Mesothelial cell of epicardium (in vitro differentiated cells): Measurements from ENCODE around the gene SS18L1. TPM values are rescaled to one million over a fixed set of nuclear protein-coding genes. Genes with fewer than 3 reads are reported as not detected.
"Not testable (repeated sequence)": the region's sequence is repeated elsewhere in the genome, so short reads cannot be mapped to it uniquely, and the experiment has no call there.

Experiments
- DNase-seq, 2 experiments: peaks; one replicate each; pipeline ENCODE4 v3.0.0; 2021; ENCODE audit warnings: low spot score in 2 of 2; ENCODE audit not compliant: unreplicated experiment in 2 of 2
- H3K27ac Mint-ChIP-seq: 2 replicates; pipeline ENCODE4 v1.8.0; 2021; ENCODE audit warnings: mixed read lengths
- H3K27me3 Mint-ChIP-seq: 2 replicates; pipeline ENCODE4 v1.8.0; 2021; ENCODE audit warnings: low read depth, mixed read lengths
- H3K36me3 Mint-ChIP-seq: 2 replicates; pipeline ENCODE4 v1.8.0; 2021; ENCODE audit warnings: mixed read lengths
- H3K4me1 Mint-ChIP-seq: 2 replicates; pipeline ENCODE4 v1.8.0; 2021; ENCODE audit warnings: mixed read lengths
- H3K4me3 Mint-ChIP-seq: 2 replicates; pipeline ENCODE4 v1.8.0; 2021; ENCODE audit warnings: mild to moderate bottlenecking, moderate library complexity, mixed read lengths
- H3K9me3 Mint-ChIP-seq: 2 replicates; pipeline ENCODE4 v1.8.0; 2021; ENCODE audit warnings: mixed read lengths
- total RNA-seq: library from RNA; stranded (reverse); gene quantifications from 3 replicates; pipeline ENCODE4 v1.2.1, GENCODE V29; 2021
- TF ChIP-seq, protein P1 (sequence below): fragments of 200-600 bp; sonication (generic); IDR thresholded peaks from one replicate; pipeline ENCODE4 v1.5.0; 2021; ENCODE audit warnings: antibody characterized with exemption; ENCODE audit not compliant: unreplicated experiment

Gene SS18L1
- total RNA-seq, 1 donor from 2014 or later, result 27.5 TPM

DNA sequence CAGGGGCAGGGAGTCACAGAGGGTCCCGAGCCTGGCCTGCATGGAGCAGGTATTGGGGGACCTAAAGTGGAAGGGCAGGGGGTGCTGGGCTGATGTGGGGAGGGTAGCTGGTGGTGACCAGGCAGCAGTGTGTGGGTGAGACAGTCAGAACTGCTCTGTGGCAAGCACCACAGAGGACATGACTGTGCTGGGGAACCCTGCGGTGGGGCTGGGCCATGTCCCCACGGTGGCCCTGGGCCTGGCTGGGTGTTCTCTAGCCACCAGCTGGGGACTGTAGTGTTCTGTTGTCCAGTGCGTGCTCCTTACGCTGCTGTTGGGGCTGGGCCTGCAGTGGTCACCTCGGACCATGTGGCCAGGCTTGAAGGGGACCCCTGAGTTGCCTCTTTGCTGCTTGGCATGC lies 3.6 kb downstream of the SS18L1 start:
- Mint-ChIP-seq H3K4me1 (peaks cover 38% of the 10 kb centered on the region), H3K27ac (no peak overlapping the region), H3K36me3 (peaks cover under 1% of the 10 kb centered on the region), H3K27me3 (no peaks in the 10 kb centered on the region), H3K9me3 (no peaks in the 10 kb centered on the region), H3K4me3 (no peak overlapping the region)
- TF ChIP-seq, protein P1, sequence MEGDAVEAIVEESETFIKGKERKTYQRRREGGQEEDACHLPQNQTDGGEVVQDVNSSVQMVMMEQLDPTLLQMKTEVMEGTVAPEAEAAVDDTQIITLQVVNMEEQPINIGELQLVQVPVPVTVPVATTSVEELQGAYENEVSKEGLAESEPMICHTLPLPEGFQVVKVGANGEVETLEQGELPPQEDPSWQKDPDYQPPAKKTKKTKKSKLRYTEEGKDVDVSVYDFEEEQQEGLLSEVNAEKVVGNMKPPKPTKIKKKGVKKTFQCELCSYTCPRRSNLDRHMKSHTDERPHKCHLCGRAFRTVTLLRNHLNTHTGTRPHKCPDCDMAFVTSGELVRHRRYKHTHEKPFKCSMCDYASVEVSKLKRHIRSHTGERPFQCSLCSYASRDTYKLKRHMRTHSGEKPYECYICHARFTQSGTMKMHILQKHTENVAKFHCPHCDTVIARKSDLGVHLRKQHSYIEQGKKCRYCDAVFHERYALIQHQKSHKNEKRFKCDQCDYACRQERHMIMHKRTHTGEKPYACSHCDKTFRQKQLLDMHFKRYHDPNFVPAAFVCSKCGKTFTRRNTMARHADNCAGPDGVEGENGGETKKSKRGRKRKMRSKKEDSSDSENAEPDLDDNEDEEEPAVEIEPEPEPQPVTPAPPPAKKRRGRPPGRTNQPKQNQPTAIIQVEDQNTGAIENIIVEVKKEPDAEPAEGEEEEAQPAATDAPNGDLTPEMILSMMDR, result no peak
- DNase-seq, result no peak

DNA sequence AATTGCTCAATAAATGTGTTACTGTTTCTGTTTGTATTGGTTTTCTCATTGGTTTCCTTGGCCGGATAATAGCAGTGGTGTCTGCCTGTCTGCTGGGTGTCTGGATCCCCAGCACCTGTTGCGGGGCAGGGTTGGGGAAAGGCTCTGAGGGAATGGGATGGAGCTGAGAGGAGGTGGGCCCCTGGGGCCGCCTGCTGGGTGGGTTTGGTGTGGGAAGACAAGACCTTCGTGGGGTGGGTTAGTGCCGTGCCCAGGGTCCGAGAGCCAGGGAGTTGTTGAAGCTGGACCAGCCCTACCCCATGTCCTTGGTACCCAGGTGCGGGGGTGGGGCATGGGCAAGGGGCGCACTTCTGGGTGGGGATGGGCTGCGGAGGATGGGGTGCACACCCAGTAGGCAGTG lies 4.0 kb downstream of the SS18L1 start:
- H3K27me3 Mint-ChIP-seq, result no peaks in the 10 kb centered on the region
- peaks cover 4% of the 10 kb centered on the region for H3K36me3 Mint-ChIP-seq
- no peak for DNase-seq
- TF ChIP-seq, protein P1, result no peak
- no peak overlapping the region for H3K4me3 Mint-ChIP-seq
- H3K9me3 Mint-ChIP-seq, result no peaks in the 10 kb centered on the region
- no peak overlapping the region for H3K27ac Mint-ChIP-seq
- peaks cover 36% of the 10 kb centered on the region for H3K4me1 Mint-ChIP-seq

DNA sequence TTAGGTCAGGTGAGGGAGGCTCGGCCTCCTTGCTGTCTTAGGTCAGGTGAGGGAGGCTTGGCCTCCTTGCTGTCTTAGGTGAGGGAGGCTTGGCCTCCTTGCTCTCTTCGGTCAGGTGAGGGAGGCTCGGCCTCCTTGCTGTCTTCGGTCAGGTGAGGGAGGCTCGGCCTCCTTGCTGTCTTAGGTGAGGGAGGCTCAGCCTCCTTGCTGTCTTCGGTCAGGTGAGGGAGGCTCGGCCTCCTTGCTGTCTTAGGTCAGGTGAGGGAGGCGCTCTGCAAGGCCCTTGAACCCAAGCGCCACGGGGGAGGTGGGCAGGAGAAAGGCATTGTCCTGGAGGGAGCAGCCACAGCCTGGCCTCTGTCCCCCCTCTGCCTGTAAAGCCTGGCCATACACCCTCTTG lies 4.8 kb downstream of the SS18L1 start:
- not testable (repeated sequence) for H3K9me3 Mint-ChIP-seq, H3K27me3 Mint-ChIP-seq, H3K4me3 Mint-ChIP-seq, H3K27ac Mint-ChIP-seq, DNase-seq
- Mint-ChIP-seq H3K36me3 (peaks cover 12% of the 10 kb centered on the region), H3K4me1 (peaks cover 36% of the 10 kb centered on the region)

DNA sequence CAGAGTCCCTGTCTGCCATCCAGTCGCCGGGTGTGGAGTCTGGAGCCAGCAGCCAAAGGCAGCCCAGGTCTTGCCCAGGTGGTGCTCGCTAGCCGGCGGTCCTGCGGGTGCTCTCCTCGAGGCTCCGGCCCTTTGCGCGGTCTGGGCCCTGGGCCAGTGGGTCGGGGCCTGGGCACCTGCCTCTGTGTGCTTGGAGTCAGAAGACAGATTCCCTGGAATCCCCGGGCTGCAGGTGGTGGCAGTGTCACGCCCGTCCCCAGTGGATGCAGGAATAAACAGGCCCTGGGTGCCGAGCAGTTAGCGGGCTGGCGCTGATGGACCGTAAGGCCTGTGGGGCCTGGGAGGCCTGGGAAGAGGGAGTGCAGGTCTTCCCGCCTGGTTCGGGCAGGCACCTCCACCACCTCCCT lies 5.3 kb downstream of the SS18L1 start:
- peaks cover 36% of the 10 kb centered on the region for H3K4me1 Mint-ChIP-seq
- H3K9me3 Mint-ChIP-seq, result peaks cover 10% of the 10 kb centered on the region
- DNase-seq, result no peak
- H3K36me3 Mint-ChIP-seq, result peaks cover 17% of the 10 kb centered on the region
- H3K4me3 Mint-ChIP-seq, result no peak overlapping the region
- TF ChIP-seq, protein P1, result no peak
- H3K27ac Mint-ChIP-seq, result peak overlapping the region; percentile 80
- H3K27me3 Mint-ChIP-seq, result no peaks in the 10 kb centered on the region

DNA sequence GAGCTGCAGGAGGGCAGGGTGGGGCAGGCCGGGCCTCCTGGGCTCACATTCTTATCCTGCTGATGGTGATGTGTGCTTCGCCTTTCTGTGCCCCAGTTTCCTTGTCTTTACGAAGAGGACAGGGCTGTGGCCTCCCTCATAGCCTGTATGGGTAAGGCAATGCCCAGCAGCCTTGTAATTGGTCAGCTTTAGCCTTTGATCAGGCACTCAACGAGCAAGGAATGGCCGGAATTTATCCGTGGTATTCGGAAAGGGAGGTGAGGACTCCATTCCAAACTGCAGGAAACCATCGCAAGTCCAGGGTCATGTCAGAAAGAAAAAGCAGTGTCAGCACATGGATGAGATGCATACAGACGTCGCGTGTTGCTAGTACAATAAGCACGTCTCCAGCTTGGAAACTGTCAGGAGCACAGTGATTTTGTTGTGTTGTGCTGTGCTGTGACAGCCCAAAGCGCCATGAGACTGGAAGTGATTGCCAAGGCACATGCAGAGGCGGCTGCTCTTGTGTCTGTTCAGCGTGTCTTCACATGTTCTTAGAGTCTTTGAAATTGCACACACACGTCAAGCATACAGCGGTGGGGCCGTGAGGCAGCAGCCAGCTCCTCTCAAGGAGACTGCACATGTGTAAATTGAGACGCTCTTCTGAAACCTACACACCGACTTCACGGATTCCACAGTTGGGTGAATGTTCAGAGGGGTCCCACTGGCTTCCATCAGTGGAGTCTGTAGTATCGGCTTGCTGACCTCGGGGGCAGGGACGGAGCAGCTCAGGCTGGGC lies 6.2 kb downstream of the SS18L1 start:
- Mint-ChIP-seq H3K4me3 (no peak overlapping the region), H3K4me1 (peaks cover 32% of the 10 kb centered on the region), H3K27me3 (no peaks in the 10 kb centered on the region), H3K9me3 (peaks cover 11% of the 10 kb centered on the region), H3K27ac (peak overlapping the region; percentile 80), H3K36me3 (peaks cover 25% of the 10 kb centered on the region)
- no peak for DNase-seq
- TF ChIP-seq, protein P1, result no peak

DNA sequence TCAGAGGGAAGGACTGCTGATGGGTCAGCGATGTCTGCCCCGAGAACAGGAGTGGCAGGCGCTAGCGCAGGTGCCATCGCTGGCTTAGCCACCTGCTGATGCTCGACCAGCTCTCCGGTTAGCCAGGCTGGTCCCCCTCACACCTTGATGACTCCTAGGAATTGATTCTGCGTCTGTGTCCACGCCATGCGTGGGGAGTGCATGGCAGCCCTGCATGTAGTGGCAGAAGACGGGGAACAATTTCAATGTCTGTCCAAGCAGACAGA lies 6.7 kb downstream of the SS18L1 start:
- Mint-ChIP-seq H3K27me3 (no peaks in the 10 kb centered on the region), H3K27ac (peak overlapping the region; percentile 80), H3K4me3 (no peak overlapping the region), H3K9me3 (peaks cover 11% of the 10 kb centered on the region), H3K4me1 (peaks cover 27% of the 10 kb centered on the region), H3K36me3 (peaks cover 27% of the 10 kb centered on the region)
- no peak for DNase-seq
- TF ChIP-seq, protein P1, result no peak
